ENCODE data around the gene LIN9.

The LIN9 gene

GRCh38 chr1:226210571-226211176 is 98.3 kb downstream of the LIN9 start:
- no peak overlapping the region for H3K4me2 ChIP-seq

GRCh38 chr1:226209307-226210059 is 99.5 kb downstream of the LIN9 start:
- Histone ChIP-seq H4K20me1 (ENCODE audit: insufficient read depth) (no peaks in the 10 kb centered on the region), H3K4me2 (no peak overlapping the region), H3K27me3 (ENCODE audit: insufficient read depth, low read depth) (no peaks in the 10 kb centered on the region), H3K4me1 (ENCODE audit: low read depth, poor library complexity, severe bottlenecking) (peaks cover 11% of the 10 kb centered on the region), H3K27ac (no peak overlapping the region), H3K4me3 (IDR thresholded peaks at IDR 0.05; ENCODE audit: insufficient read depth, low read depth, low read length) (no peak overlapping the region), H2AFZ (ENCODE audit: low read depth) (no peak overlapping the region), H3K9ac (no peak overlapping the region), H3K36me3 (ENCODE audit: insufficient read depth) (no peaks in the 10 kb centered on the region), H3K79me2 (ENCODE audit: insufficient read depth, low read depth) (no peaks in the 10 kb centered on the region)
- TF ChIP-seq, protein P1, sequence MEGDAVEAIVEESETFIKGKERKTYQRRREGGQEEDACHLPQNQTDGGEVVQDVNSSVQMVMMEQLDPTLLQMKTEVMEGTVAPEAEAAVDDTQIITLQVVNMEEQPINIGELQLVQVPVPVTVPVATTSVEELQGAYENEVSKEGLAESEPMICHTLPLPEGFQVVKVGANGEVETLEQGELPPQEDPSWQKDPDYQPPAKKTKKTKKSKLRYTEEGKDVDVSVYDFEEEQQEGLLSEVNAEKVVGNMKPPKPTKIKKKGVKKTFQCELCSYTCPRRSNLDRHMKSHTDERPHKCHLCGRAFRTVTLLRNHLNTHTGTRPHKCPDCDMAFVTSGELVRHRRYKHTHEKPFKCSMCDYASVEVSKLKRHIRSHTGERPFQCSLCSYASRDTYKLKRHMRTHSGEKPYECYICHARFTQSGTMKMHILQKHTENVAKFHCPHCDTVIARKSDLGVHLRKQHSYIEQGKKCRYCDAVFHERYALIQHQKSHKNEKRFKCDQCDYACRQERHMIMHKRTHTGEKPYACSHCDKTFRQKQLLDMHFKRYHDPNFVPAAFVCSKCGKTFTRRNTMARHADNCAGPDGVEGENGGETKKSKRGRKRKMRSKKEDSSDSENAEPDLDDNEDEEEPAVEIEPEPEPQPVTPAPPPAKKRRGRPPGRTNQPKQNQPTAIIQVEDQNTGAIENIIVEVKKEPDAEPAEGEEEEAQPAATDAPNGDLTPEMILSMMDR (conservative IDR thresholded peaks at IDR 0.05; ENCODE audit: low read depth, low read length): no peak

More at GRCh38 chr1:226210571-226211176, 98.3 kb downstream of the LIN9 start:
- Histone ChIP-seq H3K4me3 (IDR thresholded peaks at IDR 0.05; ENCODE audit: insufficient read depth, low read depth, low read length) (no peak overlapping the region), H4K20me1 (ENCODE audit: insufficient read depth) (no peaks in the 10 kb centered on the region), H3K27me3 (ENCODE audit: insufficient read depth, low read depth) (no peaks in the 10 kb centered on the region), H3K4me1 (ENCODE audit: low read depth, poor library complexity, severe bottlenecking) (peaks cover 21% of the 10 kb centered on the region), H3K36me3 (ENCODE audit: insufficient read depth) (no peaks in the 10 kb centered on the region), H3K27ac (no peak overlapping the region), H2AFZ (ENCODE audit: low read depth) (no peak overlapping the region), H3K79me2 (ENCODE audit: insufficient read depth, low read depth) (no peaks in the 10 kb centered on the region), H3K9ac (no peak overlapping the region)
- TF ChIP-seq, protein P1 (conservative IDR thresholded peaks at IDR 0.05; ENCODE audit: low read depth, low read length): no peak

DNA sequence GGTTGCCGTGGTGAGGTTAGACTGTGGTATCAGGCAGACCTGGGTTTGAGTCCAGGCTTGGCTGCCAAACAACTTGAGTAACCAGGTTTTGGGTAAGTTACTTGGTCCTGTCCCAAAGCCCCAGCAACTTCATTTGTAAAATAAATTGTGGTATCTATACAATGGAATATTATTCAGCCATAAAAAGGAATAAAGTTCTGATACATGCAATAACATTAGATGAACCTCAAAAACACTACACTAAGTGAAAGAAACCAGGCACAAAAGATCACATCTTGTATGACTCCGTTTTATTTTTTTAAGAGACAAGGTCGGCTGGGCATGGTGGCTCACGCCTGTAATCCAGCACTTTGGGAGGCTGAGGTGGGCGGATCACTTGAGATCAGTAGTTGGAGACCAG is 101.9 kb downstream of the LIN9 start:
- Histone ChIP-seq H3K4me1 (ENCODE audit: low read depth, poor library complexity, severe bottlenecking) (peaks cover 8% of the 10 kb centered on the region), H3K36me3 (ENCODE audit: insufficient read depth) (no peaks in the 10 kb centered on the region), H3K79me2 (ENCODE audit: insufficient read depth, low read depth) (no peaks in the 10 kb centered on the region), H3K4me2 (no peak overlapping the region), H2AFZ (ENCODE audit: low read depth) (no peak overlapping the region), H3K4me3 (IDR thresholded peaks at IDR 0.05; ENCODE audit: insufficient read depth, low read depth, low read length) (no peak overlapping the region), H3K9ac (no peak overlapping the region), H3K27me3 (ENCODE audit: insufficient read depth, low read depth) (no peaks in the 10 kb centered on the region), H4K20me1 (ENCODE audit: insufficient read depth) (no peaks in the 10 kb centered on the region), H3K27ac (no peak overlapping the region)
- TF ChIP-seq, protein P1 (conservative IDR thresholded peaks at IDR 0.05; ENCODE audit: low read depth, low read length): no peak

- Histone ChIP-seq H3K27me3 (ENCODE audit: insufficient read depth, low read depth) (no peaks in the 10 kb centered on the region), H3K4me3 (IDR thresholded peaks at IDR 0.05; ENCODE audit: insufficient read depth, low read depth, low read length) (no peak overlapping the region), H2AFZ (ENCODE audit: low read depth) (no peak overlapping the region), H3K9ac (no peak overlapping the region), H3K36me3 (ENCODE audit: insufficient read depth) (no peaks in the 10 kb centered on the region), H3K27ac (no peak overlapping the region), H3K4me1 (ENCODE audit: low read depth, poor library complexity, severe bottlenecking) (no peaks in the 10 kb centered on the region), H4K20me1 (ENCODE audit: insufficient read depth) (no peaks in the 10 kb centered on the region), H3K4me2 (no peak overlapping the region), H3K79me2 (ENCODE audit: insufficient read depth, low read depth) (no peaks in the 10 kb centered on the region)
- TF ChIP-seq, protein P1 (conservative IDR thresholded peaks at IDR 0.05; ENCODE audit: low read depth, low read length): no peak
These were observed 104.8 kb downstream of the LIN9 start for GRCh38 chr1:226204198-226204597.
